Mammary epithelial cell (primary cell): ENCODE results near the gene ASB17.

Experiments
- EZH2 ChIP-seq: IDR thresholded peaks from 2 replicates; pipeline ENCODE4 v1.6.1; 2012; ENCODE audit warnings: low read length, inconsistent platforms, borderline replicate concordance
- TF ChIP-seq, protein P1 (sequence below), 2 donors: IDR thresholded peaks in 1 of 2; conservative IDR thresholded peaks in 1 of 2; 2 replicates each; pipeline ENCODE4 v1.5.1; 2011 to 2012; ENCODE audit warnings: inconsistent platforms in 2 of 2, low read length in 2 of 2, mild to moderate bottlenecking in 2 of 2, control low read depth in 1 of 2, low read depth in 1 of 2; ENCODE audit not compliant: insufficient read depth in 1 of 2; ENCODE audit errors: extremely low read depth in 1 of 2

DNA sequence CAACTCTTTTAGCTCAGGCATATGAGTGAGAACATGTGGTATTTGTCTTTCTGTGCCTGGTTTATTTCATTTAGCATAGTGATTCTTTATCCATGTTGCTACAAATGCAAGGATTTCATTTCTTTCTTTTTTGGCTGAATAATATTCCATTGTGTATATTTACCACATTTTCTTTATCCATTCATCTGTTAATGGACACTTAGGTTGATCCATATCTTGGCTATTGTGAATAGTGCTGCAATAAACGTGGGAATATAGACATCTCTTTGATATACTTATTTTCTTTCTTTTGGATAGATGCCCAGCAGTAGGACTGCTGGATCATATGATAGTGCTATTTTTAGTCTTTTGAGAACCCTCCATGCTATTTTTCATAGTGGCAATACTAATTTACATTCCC is 30.8 kb downstream of the ASB17 start:
- TF ChIP-seq, protein P1, sequence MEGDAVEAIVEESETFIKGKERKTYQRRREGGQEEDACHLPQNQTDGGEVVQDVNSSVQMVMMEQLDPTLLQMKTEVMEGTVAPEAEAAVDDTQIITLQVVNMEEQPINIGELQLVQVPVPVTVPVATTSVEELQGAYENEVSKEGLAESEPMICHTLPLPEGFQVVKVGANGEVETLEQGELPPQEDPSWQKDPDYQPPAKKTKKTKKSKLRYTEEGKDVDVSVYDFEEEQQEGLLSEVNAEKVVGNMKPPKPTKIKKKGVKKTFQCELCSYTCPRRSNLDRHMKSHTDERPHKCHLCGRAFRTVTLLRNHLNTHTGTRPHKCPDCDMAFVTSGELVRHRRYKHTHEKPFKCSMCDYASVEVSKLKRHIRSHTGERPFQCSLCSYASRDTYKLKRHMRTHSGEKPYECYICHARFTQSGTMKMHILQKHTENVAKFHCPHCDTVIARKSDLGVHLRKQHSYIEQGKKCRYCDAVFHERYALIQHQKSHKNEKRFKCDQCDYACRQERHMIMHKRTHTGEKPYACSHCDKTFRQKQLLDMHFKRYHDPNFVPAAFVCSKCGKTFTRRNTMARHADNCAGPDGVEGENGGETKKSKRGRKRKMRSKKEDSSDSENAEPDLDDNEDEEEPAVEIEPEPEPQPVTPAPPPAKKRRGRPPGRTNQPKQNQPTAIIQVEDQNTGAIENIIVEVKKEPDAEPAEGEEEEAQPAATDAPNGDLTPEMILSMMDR (conservative IDR thresholded peaks at IDR 0.05 in 1 of 2, IDR thresholded peaks at IDR 0.05 in 1 of 2; ENCODE audit: extremely low read depth in 1 of 2, insufficient read depth in 1 of 2, low read depth in 1 of 2, low read length in 2 of 2): no peak
- TF ChIP-seq EZH2: no peak
